DND-41 (cell line): Measurements from ENCODE around the gene VAC14.

Experiments used
- EZH2 ChIP-seq: IDR thresholded peaks from 3 replicates; pipeline ENCODE4 v1.6.1; 2012; ENCODE audit warnings: borderline replicate concordance, low read depth, mild to moderate bottlenecking, moderate library complexity, low read length, inconsistent platforms; ENCODE audit not compliant: severe bottlenecking
- TF ChIP-seq, protein P1 (sequence below): IDR thresholded peaks from 2 replicates; pipeline ENCODE4 v1.5.1; 2012; ENCODE audit warnings: borderline replicate concordance, low read length, moderate library complexity, mild to moderate bottlenecking; ENCODE audit not compliant: poor library complexity, severe bottlenecking; ENCODE audit errors: extremely low read depth

DNA sequence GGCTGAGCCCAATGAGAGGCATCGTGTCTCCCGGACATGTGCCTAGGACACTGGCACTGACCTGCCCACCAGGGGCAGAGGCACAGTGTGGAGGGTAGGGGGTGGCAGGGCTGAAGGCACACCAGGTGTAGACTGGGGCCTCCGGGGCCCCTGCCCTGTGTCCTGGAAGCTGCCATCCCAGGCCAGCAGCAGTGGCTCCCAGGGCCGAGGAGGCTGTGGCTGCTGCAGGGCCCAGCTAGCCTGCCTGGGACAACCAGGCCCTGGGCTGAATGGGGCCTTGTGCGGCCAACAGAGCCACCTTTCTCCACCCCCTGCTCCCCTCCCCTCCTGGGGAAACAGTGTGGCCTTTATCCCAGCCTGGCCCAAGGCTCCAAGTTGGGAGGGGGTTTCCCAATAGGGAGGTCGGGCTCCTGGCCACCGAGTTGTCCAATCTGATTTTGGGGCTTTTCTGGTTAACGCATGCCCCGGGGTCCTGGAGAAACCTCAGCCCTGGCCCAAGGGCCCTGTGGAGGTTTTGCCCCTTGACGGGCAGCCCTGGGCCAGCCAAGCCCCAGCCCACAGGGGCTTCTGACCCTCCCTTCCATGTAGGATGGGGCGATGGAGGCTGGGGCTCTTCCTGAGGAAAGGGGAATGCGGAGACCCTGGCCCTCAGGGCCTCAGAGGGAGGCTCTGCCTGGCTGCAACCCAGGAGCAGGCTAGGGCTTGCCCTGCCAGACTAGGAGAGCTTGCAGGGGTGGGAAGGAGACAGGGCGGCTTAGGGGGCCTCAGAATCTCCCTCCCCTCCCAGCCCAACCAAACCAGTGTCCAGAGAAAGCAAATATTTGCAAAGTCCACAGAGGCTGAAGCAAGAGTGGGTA, 119.3 kb downstream of the VAC14 start:
- TF ChIP-seq, protein P1, sequence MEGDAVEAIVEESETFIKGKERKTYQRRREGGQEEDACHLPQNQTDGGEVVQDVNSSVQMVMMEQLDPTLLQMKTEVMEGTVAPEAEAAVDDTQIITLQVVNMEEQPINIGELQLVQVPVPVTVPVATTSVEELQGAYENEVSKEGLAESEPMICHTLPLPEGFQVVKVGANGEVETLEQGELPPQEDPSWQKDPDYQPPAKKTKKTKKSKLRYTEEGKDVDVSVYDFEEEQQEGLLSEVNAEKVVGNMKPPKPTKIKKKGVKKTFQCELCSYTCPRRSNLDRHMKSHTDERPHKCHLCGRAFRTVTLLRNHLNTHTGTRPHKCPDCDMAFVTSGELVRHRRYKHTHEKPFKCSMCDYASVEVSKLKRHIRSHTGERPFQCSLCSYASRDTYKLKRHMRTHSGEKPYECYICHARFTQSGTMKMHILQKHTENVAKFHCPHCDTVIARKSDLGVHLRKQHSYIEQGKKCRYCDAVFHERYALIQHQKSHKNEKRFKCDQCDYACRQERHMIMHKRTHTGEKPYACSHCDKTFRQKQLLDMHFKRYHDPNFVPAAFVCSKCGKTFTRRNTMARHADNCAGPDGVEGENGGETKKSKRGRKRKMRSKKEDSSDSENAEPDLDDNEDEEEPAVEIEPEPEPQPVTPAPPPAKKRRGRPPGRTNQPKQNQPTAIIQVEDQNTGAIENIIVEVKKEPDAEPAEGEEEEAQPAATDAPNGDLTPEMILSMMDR: no peak
- no peak for TF ChIP-seq EZH2
